ENCODE data around the gene SCD5. TPM values are rescaled to one million over a fixed set of nuclear protein-coding genes. Genes with fewer than 3 reads are reported as not detected.

SCD5 gene
- polyA plus RNA-seq, 1 donor, result 68.1 TPM

GRCh38 chr4:82667761-82668480 is 130.7 kb downstream of the SCD5 start:
- H3K4me1 ChIP-seq (ENCODE audit: control insufficient read depth, insufficient read depth, low read length), result peaks cover 10% of the 10 kb centered on the region
- whole genome bisulfite sequencing (ENCODE audit: insufficient coverage, low lambda C conversion rate), result 65% methylated on average over 2 of the region's 2 CpGs
- no peak overlapping the region for H3K27ac ChIP-seq (ENCODE audit: low read length)
- no peaks in the 10 kb centered on the region for H3K27me3 ChIP-seq (ENCODE audit: control insufficient read depth, insufficient read depth, low read length)
- H3K36me3 ChIP-seq (ENCODE audit: control insufficient read depth, insufficient read depth, low read length), result peaks cover 8% of the 10 kb centered on the region
- H3K9me3 ChIP-seq (ENCODE audit: control insufficient read depth, low read depth, low read length), result peaks cover 3% of the 10 kb centered on the region
- H3K4me3 ChIP-seq (ENCODE audit: low read length), result no peak overlapping the region
- DNase-seq, result no peak

- H3K4me1 ChIP-seq (ENCODE audit: control insufficient read depth, insufficient read depth, low read length), result peaks cover 13% of the 10 kb centered on the region
- no peaks in the 10 kb centered on the region for H3K27me3 ChIP-seq (ENCODE audit: control insufficient read depth, insufficient read depth, low read length)
- 92% methylated on average over 4 of the region's 5 CpGs for WGBS (ENCODE audit: insufficient coverage, low lambda C conversion rate)
- no peak overlapping the region for H3K27ac ChIP-seq (ENCODE audit: low read length)
- H3K9me3 ChIP-seq (ENCODE audit: control insufficient read depth, low read depth, low read length), result peaks cover 3% of the 10 kb centered on the region
- no peak overlapping the region for H3K4me3 ChIP-seq (ENCODE audit: low read length)
- DNase-seq, result no peak
- H3K36me3 ChIP-seq (ENCODE audit: control insufficient read depth, insufficient read depth, low read length), result peaks cover 8% of the 10 kb centered on the region
Observed at GRCh38 chr4:82666970-82667665, 131.5 kb downstream of the SCD5 start.

- Histone ChIP-seq H3K4me3 (ENCODE audit: low read length) (no peak overlapping the region), H3K9me3 (ENCODE audit: control insufficient read depth, low read depth, low read length) (no peaks in the 10 kb centered on the region), H3K36me3 (ENCODE audit: control insufficient read depth, insufficient read depth, low read length) (no peaks in the 10 kb centered on the region), H3K27ac (ENCODE audit: low read length) (no peak overlapping the region), H3K27me3 (ENCODE audit: control insufficient read depth, insufficient read depth, low read length) (no peaks in the 10 kb centered on the region), H3K4me1 (ENCODE audit: control insufficient read depth, insufficient read depth, low read length) (peaks cover 13% of the 10 kb centered on the region)
- WGBS (ENCODE audit: insufficient coverage, low lambda C conversion rate), result 91% methylated on average over 4 of the region's 6 CpGs
- no peak for DNase-seq
Observed at GRCh38 chr4:82661181-82661992, 137.2 kb downstream of the SCD5 start.

GRCh38 chr4:82652062-82652461 is 146.5 kb downstream of the SCD5 start:
- Histone ChIP-seq H3K4me1 (ENCODE audit: control insufficient read depth, insufficient read depth, low read length) (no peaks in the 10 kb centered on the region), H3K4me3 (ENCODE audit: low read length) (no peak overlapping the region), H3K27ac (ENCODE audit: low read length) (peak overlapping the region; percentile 23), H3K9me3 (ENCODE audit: control insufficient read depth, low read depth, low read length) (no peaks in the 10 kb centered on the region), H3K36me3 (ENCODE audit: control insufficient read depth, insufficient read depth, low read length) (no peaks in the 10 kb centered on the region), H3K27me3 (ENCODE audit: control insufficient read depth, insufficient read depth, low read length) (no peaks in the 10 kb centered on the region)
- 84% methylated on average over 3 of the region's 4 CpGs for WGBS (ENCODE audit: insufficient coverage, low lambda C conversion rate)
- DNase-seq, result no peak

- Histone ChIP-seq H3K4me1 (ENCODE audit: control insufficient read depth, insufficient read depth, low read length) (no peaks in the 10 kb centered on the region), H3K27me3 (ENCODE audit: control insufficient read depth, insufficient read depth, low read length) (no peaks in the 10 kb centered on the region), H3K36me3 (ENCODE audit: control insufficient read depth, insufficient read depth, low read length) (no peaks in the 10 kb centered on the region), H3K27ac (ENCODE audit: low read length) (no peak overlapping the region), H3K9me3 (ENCODE audit: control insufficient read depth, low read depth, low read length) (no peaks in the 10 kb centered on the region), H3K4me3 (ENCODE audit: low read length) (no peak overlapping the region)
- no peak for DNase-seq
Observed at GRCh38 chr4:82650868-82651267, 147.7 kb downstream of the SCD5 start.

- WGBS (ENCODE audit: insufficient coverage, low lambda C conversion rate), result 50% methylated on average over 2 of the region's 3 CpGs
- no peaks in the 10 kb centered on the region for H3K9me3 ChIP-seq (ENCODE audit: control insufficient read depth, low read depth, low read length)
Observed at GRCh38 chr4:82648356-82648755, 150.2 kb downstream of the SCD5 start.

GRCh38 chr4:82645936-82646565 is 152.5 kb downstream of the SCD5 start:
- H3K27ac ChIP-seq (ENCODE audit: low read length), result no peak overlapping the region
- 43% methylated on average over 1 of the region's 5 CpGs for WGBS (ENCODE audit: insufficient coverage, low lambda C conversion rate)
- no peak for DNase-seq
- H3K36me3 ChIP-seq (ENCODE audit: control insufficient read depth, insufficient read depth, low read length), result no peaks in the 10 kb centered on the region
- no peaks in the 10 kb centered on the region for H3K27me3 ChIP-seq (ENCODE audit: control insufficient read depth, insufficient read depth, low read length)
- H3K9me3 ChIP-seq (ENCODE audit: control insufficient read depth, low read depth, low read length), result no peaks in the 10 kb centered on the region
- no peaks in the 10 kb centered on the region for H3K4me1 ChIP-seq (ENCODE audit: control insufficient read depth, insufficient read depth, low read length)
- H3K4me3 ChIP-seq (ENCODE audit: low read length), result no peak overlapping the region

More at GRCh38 chr4:82648356-82648755, 150.2 kb downstream of the SCD5 start:
- Histone ChIP-seq H3K4me1 (ENCODE audit: control insufficient read depth, insufficient read depth, low read length) (no peaks in the 10 kb centered on the region), H3K27me3 (ENCODE audit: control insufficient read depth, insufficient read depth, low read length) (no peaks in the 10 kb centered on the region), H3K36me3 (ENCODE audit: control insufficient read depth, insufficient read depth, low read length) (no peaks in the 10 kb centered on the region), H3K4me3 (ENCODE audit: low read length) (no peak overlapping the region), H3K27ac (ENCODE audit: low read length) (no peak overlapping the region)
- no peak for DNase-seq

- Histone ChIP-seq H3K4me1 (ENCODE audit: control insufficient read depth, insufficient read depth, low read length) (no peaks in the 10 kb centered on the region), H3K4me3 (ENCODE audit: low read length) (no peak overlapping the region)
- WGBS (ENCODE audit: insufficient coverage, low lambda C conversion rate), result no CpG with 5 or more reads among the region's 4 CpGs
Observed at GRCh38 chr4:82644734-82645126, 153.9 kb downstream of the SCD5 start.

GRCh38 chr4:82643994-82644733 is 154.4 kb downstream of the SCD5 start:
- WGBS (ENCODE audit: insufficient coverage, low lambda C conversion rate), result 80% methylated on average over 1 of the region's 5 CpGs

More at GRCh38 chr4:82644734-82645126, 153.9 kb downstream of the SCD5 start:
- DNase-seq, result no peak
- Histone ChIP-seq H3K9me3 (ENCODE audit: control insufficient read depth, low read depth, low read length) (no peaks in the 10 kb centered on the region), H3K27me3 (ENCODE audit: control insufficient read depth, insufficient read depth, low read length) (no peaks in the 10 kb centered on the region), H3K36me3 (ENCODE audit: control insufficient read depth, insufficient read depth, low read length) (no peaks in the 10 kb centered on the region), H3K27ac (ENCODE audit: low read length) (no peak overlapping the region)

More at GRCh38 chr4:82643994-82644733, 154.4 kb downstream of the SCD5 start:
- H3K4me1 ChIP-seq (ENCODE audit: control insufficient read depth, insufficient read depth, low read length), result no peaks in the 10 kb centered on the region
- H3K27ac ChIP-seq (ENCODE audit: low read length), result no peak overlapping the region
- no peak for DNase-seq
- no peaks in the 10 kb centered on the region for H3K27me3 ChIP-seq (ENCODE audit: control insufficient read depth, insufficient read depth, low read length)
- H3K9me3 ChIP-seq (ENCODE audit: control insufficient read depth, low read depth, low read length), result no peaks in the 10 kb centered on the region
- H3K36me3 ChIP-seq (ENCODE audit: control insufficient read depth, insufficient read depth, low read length), result peaks cover 2% of the 10 kb centered on the region
- H3K4me3 ChIP-seq (ENCODE audit: low read length), result no peak overlapping the region

Measured in large intestine (tissue), 3 donors.